Testis (tissue), 2 donors: ENCODE results near the gene CDC42EP1.

Source experiments
- CTCF ChIP-seq, 3 experiments: fragments of 450-650 bp in 2 of 3; fragments of 200-600 bp in 1 of 3; sonication (generic) in 1 of 3; IDR thresholded peaks; one replicate each; pipeline ENCODE4 v1.5.1; 2016 to 2019; ENCODE audit warnings: antibody characterized with exemption in 3 of 3, mild to moderate bottlenecking in 2 of 3, moderate library complexity in 1 of 3
- POLR2A ChIP-seq: fragments of 450-650 bp; IDR thresholded peaks from one replicate; pipeline ENCODE4 v1.6.1; 2017; ENCODE audit warnings: antibody characterized with exemption, mild to moderate bottlenecking, moderate library complexity

- TF ChIP-seq CTCF (IDR thresholded peaks at IDR 0.05) (no peak), POLR2A (no peak)
Measured at GRCh38 chr22:37542959-37543358, 17.3 kb upstream of the CDC42EP1 start.
